COLO829 (cell line): ENCODE results near the gene DTD2.

ENCODE experiments used
- DNase-seq: peaks from one replicate; pipeline ENCODE4 v3.0.0; 2012; ENCODE audit warnings: low spot score

Gene DTD2

GRCh38 chr14:31405106-31405505 is 52.2 kb downstream of the DTD2 start:
- DNase-seq = no peak

- no peak for DNase-seq
Observed at GRCh38 chr14:31403707-31404106, 53.6 kb downstream of the DTD2 start.

GRCh38 chr14:31402764-31403439 is 54.4 kb downstream of the DTD2 start:
- no peak for DNase-seq

- no peak for DNase-seq
Observed at GRCh38 chr14:31401369-31401932, 55.9 kb downstream of the DTD2 start.

GRCh38 chr14:31400031-31400638 is 57.2 kb downstream of the DTD2 start:
- no peak for DNase-seq
